ENCODE data around the gene DDX27.

The DDX27 gene

GRCh38 chr20:49272654-49273053 is 53.4 kb downstream of the DDX27 start:
- no peaks in the 10 kb centered on the region for H3K9me3 ChIP-seq (ENCODE audit: insufficient read depth, low read depth, low read length)
- H3K79me2 ChIP-seq (ENCODE audit: insufficient read depth, low read length): peaks cover 71% of the 10 kb centered on the region
- no peak overlapping the region for H3K4me3 ChIP-seq (ENCODE audit: low read length, poor library complexity, severe bottlenecking)
- no peaks in the 10 kb centered on the region for H3F3A ChIP-seq (ENCODE audit: low read depth)
- peaks cover 20% of the 10 kb centered on the region; the same call in 1 of the 2 replicates for H3K36me3 ChIP-seq (ENCODE audit: insufficient read depth, low read length)
- no peaks in the 10 kb centered on the region for H3K9me2 ChIP-seq (replicated peaks; ENCODE audit: low read depth, low read length)
- TF ChIP-seq EZH2phosphoT487 (IDR thresholded peaks at IDR 0.05; ENCODE audit: borderline replicate concordance) (no peak), CTCF (conservative IDR thresholded peaks at IDR 0.05; ENCODE audit: low read length) (no peak)
- no peak overlapping the region for H2AFZ ChIP-seq (ENCODE audit: low read length)
- H4K20me1 ChIP-seq (ENCODE audit: insufficient read depth, low read length, poor library complexity, severe bottlenecking): peaks cover 29% of the 10 kb centered on the region
- peaks cover 28% of the 10 kb centered on the region for H3K4me1 ChIP-seq (ENCODE audit: insufficient read depth, low read length, poor library complexity, severe bottlenecking)
- peak overlapping the region; percentile 27 for H3K4me2 ChIP-seq (ENCODE audit: low read depth, low read length, poor library complexity, severe bottlenecking)
- H3K27me3 ChIP-seq (ENCODE audit: insufficient read depth, low read length, poor library complexity, severe bottlenecking): no peaks in the 10 kb centered on the region
- no peak overlapping the region for H3K9ac ChIP-seq (ENCODE audit: low read depth, low read length, poor library complexity, severe bottlenecking)

- TF ChIP-seq EZH2phosphoT487 (IDR thresholded peaks at IDR 0.05; ENCODE audit: borderline replicate concordance): no peak
- no peak for TF ChIP-seq CTCF (conservative IDR thresholded peaks at IDR 0.05; ENCODE audit: low read length)
- Histone ChIP-seq H3K79me2 (ENCODE audit: insufficient read depth, low read length) (peaks cover 65% of the 10 kb centered on the region), H3K4me2 (ENCODE audit: low read depth, low read length, poor library complexity, severe bottlenecking) (no peak overlapping the region), H4K20me1 (ENCODE audit: insufficient read depth, low read length, poor library complexity, severe bottlenecking) (peaks cover 28% of the 10 kb centered on the region), H3K27me3 (ENCODE audit: insufficient read depth, low read length, poor library complexity, severe bottlenecking) (peaks cover 3% of the 10 kb centered on the region), H3K9me2 (replicated peaks; ENCODE audit: low read depth, low read length) (no peaks in the 10 kb centered on the region), H3K9ac (ENCODE audit: low read depth, low read length, poor library complexity, severe bottlenecking) (no peak overlapping the region), H3F3A (ENCODE audit: low read depth) (no peaks in the 10 kb centered on the region), H3K4me3 (ENCODE audit: low read length, poor library complexity, severe bottlenecking) (no peak overlapping the region), H2AFZ (ENCODE audit: low read length) (no peak overlapping the region), H3K4me1 (ENCODE audit: insufficient read depth, low read length, poor library complexity, severe bottlenecking) (peaks cover 28% of the 10 kb centered on the region), H3K9me3 (ENCODE audit: insufficient read depth, low read depth, low read length) (no peaks in the 10 kb centered on the region), H3K36me3 (ENCODE audit: insufficient read depth, low read length) (peaks cover 21% of the 10 kb centered on the region; the same call in 1 of the 2 replicates)
Measured at GRCh38 chr20:49273696-49274277, 54.6 kb downstream of the DDX27 start.

GRCh38 chr20:49275216-49275615 is 56.0 kb downstream of the DDX27 start:
- no peak for TF ChIP-seq CTCF (conservative IDR thresholded peaks at IDR 0.05; ENCODE audit: low read length)
- no peak for TF ChIP-seq EZH2phosphoT487 (IDR thresholded peaks at IDR 0.05; ENCODE audit: borderline replicate concordance)
- Histone ChIP-seq H3K9me3 (ENCODE audit: insufficient read depth, low read depth, low read length) (no peaks in the 10 kb centered on the region), H2AFZ (ENCODE audit: low read length) (no peak overlapping the region), H3K27me3 (ENCODE audit: insufficient read depth, low read length, poor library complexity, severe bottlenecking) (peaks cover 6% of the 10 kb centered on the region), H3K4me3 (ENCODE audit: low read length, poor library complexity, severe bottlenecking) (peak overlapping the region; percentile 98), H3F3A (ENCODE audit: low read depth) (no peaks in the 10 kb centered on the region), H3K4me2 (ENCODE audit: low read depth, low read length, poor library complexity, severe bottlenecking) (peak overlapping the region; percentile 91), H3K9me2 (replicated peaks; ENCODE audit: low read depth, low read length) (no peaks in the 10 kb centered on the region), H3K4me1 (ENCODE audit: insufficient read depth, low read length, poor library complexity, severe bottlenecking) (peaks cover 29% of the 10 kb centered on the region), H4K20me1 (ENCODE audit: insufficient read depth, low read length, poor library complexity, severe bottlenecking) (peaks cover 35% of the 10 kb centered on the region), H3K36me3 (ENCODE audit: insufficient read depth, low read length) (peaks cover 26% of the 10 kb centered on the region), H3K79me2 (ENCODE audit: insufficient read depth, low read length) (peaks cover 66% of the 10 kb centered on the region), H3K9ac (ENCODE audit: low read depth, low read length, poor library complexity, severe bottlenecking) (peak overlapping the region; percentile 99)
